ENCODE results near the gene COL27A1. TPM values are rescaled to one million over a fixed set of nuclear protein-coding genes. Genes with fewer than 3 reads are reported as not detected.
A peak's percentile ranks its signal among the peaks of the same experiment; 100 is the strongest.

Gene COL27A1
- total and polyA plus RNA-seq, 8 donors, result 9.7 to 109 (median 19.6) TPM

GRCh38 chr9:114155995-114156656 lies 789 bp downstream of the COL27A1 start:
- intact Hi-C loops (cut with DNase I), result loop anchor here in 1 of 3 donors (2.0 kb wide), 1 partner anchor 119 kb away; no protein-coding TSS in a partner anchor
- ATAC-seq (peak; percentile 22 to 47 (median 34)), FAIRE-seq (no peak), DNase-seq (peak in 2 of 6 donors; percentile 45 to 82)
- WGBS, 2 donors, result 0 to 1% methylated on average over 38 to 57 of the region's 57 CpGs
- Histone ChIP-seq H3K36me3 (no peaks in the 10 kb centered on the region), H3K4me3 (peak overlapping the region; percentile 54 to 79 (median 74)), H3K4me1 (peaks cover 0 to 10% (median 9%) of the 10 kb centered on the region in 3 donors), H3K27ac (peak overlapping the region in 2 of 4 donors; percentile 48 to 54), H3K27me3 (peaks cover 0 to 2% (median 0%) of the 10 kb centered on the region in 4 donors), H3K9me3 (no peaks in the 10 kb centered on the region)
- no peak for TF ChIP-seq CTCF (IDR thresholded peaks at IDR 0.05)

DNA sequence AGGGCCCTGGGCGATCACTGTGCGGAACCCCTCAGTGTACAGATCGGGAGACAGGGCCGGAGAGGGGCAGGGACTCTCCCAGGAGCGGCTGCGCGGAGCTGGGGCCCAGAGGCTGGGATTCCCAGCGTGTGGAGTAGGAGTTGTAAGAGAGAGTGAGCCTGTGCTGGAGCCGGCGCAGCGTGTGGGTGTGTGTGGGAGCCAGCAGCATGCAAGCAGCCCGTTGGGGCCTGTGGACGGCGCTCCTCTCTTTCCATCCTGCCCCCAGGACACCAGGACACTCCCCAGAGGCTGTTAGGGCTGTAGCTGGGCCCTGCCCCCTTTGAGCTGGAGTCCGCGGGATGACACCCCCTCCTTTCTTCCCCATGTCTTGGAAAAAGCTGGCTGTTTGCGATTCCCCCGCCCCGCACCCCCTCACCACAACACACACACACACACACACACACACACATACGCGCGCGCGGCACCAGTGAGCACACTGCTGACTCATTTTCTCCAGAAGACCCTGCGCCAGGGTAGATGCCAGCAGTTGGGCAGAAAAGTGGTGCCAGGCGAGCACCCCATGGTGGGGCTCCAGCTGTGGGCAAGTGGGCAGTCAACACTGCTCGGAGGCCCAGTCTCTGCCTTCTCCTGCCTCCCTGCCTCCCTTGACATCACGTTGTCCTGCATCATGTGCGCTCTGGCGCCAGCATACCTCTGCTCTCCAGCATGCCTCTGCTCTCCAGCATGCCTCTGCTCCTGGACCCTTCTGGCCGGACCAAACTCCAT lies 1.5 kb downstream of the COL27A1 start:
- no peaks in the 10 kb centered on the region for H3K36me3 ChIP-seq
- TF ChIP-seq CTCF (IDR thresholded peaks at IDR 0.05), result no peak
- intact Hi-C loops (cut with DNase I), result no loop called here
- peak; percentile 45 to 79 (median 70) for ATAC-seq
- no peak for FAIRE-seq
- 43 to 48% methylated on average over 26 to 31 of the region's 31 CpGs for WGBS, 2 donors
- H3K27ac ChIP-seq, result peak overlapping the region in 2 of 4 donors; percentile 41 to 54
- H3K4me1 ChIP-seq, result peaks cover 0 to 10% (median 9%) of the 10 kb centered on the region in 3 donors
- H3K9me3 ChIP-seq, result no peaks in the 10 kb centered on the region
- H3K27me3 ChIP-seq, result peaks cover 0 to 2% (median 0%) of the 10 kb centered on the region in 4 donors
- H3K4me3 ChIP-seq, result peak overlapping the region; percentile 54 to 79 (median 74)
- peak; percentile 51 to 85 (median 62) for DNase-seq

- Histone ChIP-seq H3K4me1 (peaks cover 0 to 10% (median 9%) of the 10 kb centered on the region in 3 donors), H3K27ac (no peak overlapping the region), H3K36me3 (no peaks in the 10 kb centered on the region), H3K9me3 (no peaks in the 10 kb centered on the region), H3K4me3 (no peak overlapping the region), H3K27me3 (peaks cover 0 to 2% (median 0%) of the 10 kb centered on the region in 4 donors)
- FAIRE-seq, result no peak
- no peak for TF ChIP-seq CTCF (IDR thresholded peaks at IDR 0.05)
- intact Hi-C loops (cut with DNase I), result no loop called here
- no peak for ATAC-seq
- 72 to 82% methylated on average over 9 of the region's 9 CpGs for WGBS, 2 donors
- DNase-seq, result no peak
These were observed 2.3 kb downstream of the COL27A1 start for GRCh38 chr9:114157516-114158176.

DNA sequence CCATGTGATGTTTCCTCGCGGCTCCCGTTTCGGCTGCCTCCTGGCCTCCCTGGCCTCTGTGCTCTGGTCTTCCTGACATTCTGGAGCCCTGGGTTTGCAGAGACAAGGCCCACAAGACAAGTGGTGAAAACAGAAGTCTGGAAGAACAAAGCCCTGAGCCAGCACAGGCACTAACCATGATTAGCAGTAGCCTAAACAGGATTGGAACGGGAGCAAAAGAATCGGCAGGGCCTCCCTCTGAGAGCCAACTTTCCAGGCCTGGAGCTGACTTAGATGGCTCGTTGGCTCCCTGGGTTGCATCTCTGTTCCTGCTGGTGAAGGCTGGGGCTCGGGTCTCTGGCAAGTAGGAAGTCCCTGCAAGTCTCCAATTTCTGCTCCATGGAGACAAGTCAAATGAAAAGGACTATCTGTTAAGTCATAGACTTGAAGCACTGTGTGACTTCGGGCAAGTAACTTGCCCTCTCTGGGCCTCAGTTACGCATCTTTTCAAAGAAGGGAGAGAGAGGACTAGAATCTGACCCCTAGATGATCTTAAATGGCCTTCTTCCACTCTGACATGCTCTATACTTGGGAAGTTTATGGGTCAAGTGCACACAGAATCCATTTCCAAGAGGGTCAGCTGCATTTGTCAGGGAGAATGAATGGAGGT lies 3.3 kb downstream of the COL27A1 start:
- H3K4me1 ChIP-seq, result peaks cover 0 to 12% (median 9%) of the 10 kb centered on the region in 3 donors
- ATAC-seq (no peak), DNase-seq (no peak), FAIRE-seq (no peak)
- intact Hi-C loops (cut with DNase I), result no loop called here
- H3K36me3 ChIP-seq, result no peaks in the 10 kb centered on the region
- no peak for TF ChIP-seq CTCF (IDR thresholded peaks at IDR 0.05)
- no peak overlapping the region for H3K4me3 ChIP-seq
- no peaks in the 10 kb centered on the region for H3K9me3 ChIP-seq
- H3K27me3 ChIP-seq, result peaks cover 0 to 2% (median 0%) of the 10 kb centered on the region in 4 donors
- no peak overlapping the region for H3K27ac ChIP-seq
- 82 to 86% methylated on average over 10 of the region's 10 CpGs for WGBS, 2 donors
